T-helper 1 cell treated with Interleukin-12 subunit alpha and Interleukin-12 subunit beta and Interleukin-4 antibody, amounts not matched to agents 30 ng/mL and 1 ng/mL, for 36 hours (primary cell): ENCODE data around the gene PPP4R3A. TPM values are rescaled to one million over a fixed set of nuclear protein-coding genes. Genes with fewer than 3 reads are reported as not detected.
"Not testable (repeated sequence)": the region's sequence is repeated elsewhere in the genome, so short reads cannot be mapped to it uniquely, and the experiment has no call there.

Source experiments
- intact Hi-C: fragments of 100-400 bp; cut with micrococcal nuclease; formaldehyde crosslinking; loops from one replicate; pipeline ENCODE4 v1.15.1; 2024
- total RNA-seq: library from RNA; stranded (reverse); gene quantifications from 2 replicates; pipeline ENCODE4 v1.2.3, GENCODE V29; 2022

Gene PPP4R3A
- total RNA-seq, 1 donor from 2014 or later = 137 TPM

DNA sequence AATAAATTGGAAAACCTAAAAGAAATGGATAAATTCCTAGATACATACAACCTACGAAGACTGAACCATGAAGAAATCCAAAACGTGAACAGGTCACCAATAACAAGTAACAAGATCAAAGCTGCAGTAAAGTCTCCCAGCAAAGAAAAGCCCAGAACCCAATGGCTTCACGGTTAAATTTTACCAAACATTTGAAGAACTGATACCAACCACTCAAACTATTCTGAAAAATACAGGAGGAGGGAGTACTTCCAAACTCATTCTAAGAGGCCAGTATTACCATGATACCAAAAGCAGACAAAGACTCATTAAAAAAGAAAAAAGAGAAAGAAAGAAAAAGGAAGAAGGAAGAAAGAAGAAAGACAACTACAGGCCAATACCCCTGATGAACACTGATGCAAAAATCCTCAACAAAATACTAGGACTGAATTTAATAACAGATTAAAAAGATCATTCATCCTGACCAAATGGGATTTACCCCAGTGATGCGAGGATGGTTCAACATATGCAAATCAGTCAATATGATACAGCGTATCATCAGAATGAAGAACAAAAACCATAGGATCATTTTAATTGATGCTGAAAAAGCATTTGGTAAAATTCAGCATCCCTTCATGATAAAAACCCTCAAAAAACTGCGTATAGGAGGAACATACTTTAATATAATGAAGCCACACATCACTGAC lies 65.6 kb downstream of the PPP4R3A start:
- intact Hi-C loops = no loop called here

DNA sequence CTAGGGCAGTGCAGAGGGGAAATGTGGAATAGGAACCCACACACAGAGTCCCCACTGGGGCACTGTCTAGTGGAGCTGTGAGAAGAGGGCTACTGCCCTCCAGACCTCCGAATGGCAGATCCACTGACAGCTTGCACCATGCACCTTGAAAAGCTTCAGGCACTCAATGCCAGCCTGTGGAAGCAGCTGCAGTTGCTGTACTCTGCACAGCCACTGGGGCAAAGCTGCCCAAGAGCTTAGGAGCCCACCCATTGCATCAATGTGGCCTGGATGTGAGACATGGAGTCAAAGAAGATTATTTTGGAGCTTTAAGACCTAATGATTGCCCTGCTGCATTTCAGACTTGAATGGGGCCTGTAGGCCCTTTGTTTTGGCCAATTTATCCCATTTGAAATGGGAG lies 70.8 kb downstream of the PPP4R3A start:
- intact Hi-C loops = no loop called here

DNA sequence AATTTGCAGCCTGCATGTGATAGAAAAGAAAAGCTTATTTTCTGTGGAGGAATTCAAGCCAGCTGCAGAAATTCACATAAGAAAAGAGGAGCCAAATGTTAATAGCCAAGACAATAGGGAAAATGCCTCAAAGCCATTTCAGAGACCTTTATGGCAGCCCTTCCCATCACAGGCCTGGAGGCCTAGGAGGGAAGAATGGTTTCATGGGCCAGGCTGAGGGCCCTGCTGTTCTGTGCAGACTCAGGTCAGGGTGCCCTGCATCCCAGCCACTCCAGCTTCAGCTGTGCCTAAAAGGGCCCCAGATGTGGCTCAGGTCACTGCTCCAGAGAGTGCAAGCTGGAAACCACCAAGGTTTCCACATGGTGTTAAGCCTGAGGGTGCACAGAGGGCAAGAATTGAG lies 71.3 kb downstream of the PPP4R3A start:
- intact Hi-C loops = no loop called here

DNA sequence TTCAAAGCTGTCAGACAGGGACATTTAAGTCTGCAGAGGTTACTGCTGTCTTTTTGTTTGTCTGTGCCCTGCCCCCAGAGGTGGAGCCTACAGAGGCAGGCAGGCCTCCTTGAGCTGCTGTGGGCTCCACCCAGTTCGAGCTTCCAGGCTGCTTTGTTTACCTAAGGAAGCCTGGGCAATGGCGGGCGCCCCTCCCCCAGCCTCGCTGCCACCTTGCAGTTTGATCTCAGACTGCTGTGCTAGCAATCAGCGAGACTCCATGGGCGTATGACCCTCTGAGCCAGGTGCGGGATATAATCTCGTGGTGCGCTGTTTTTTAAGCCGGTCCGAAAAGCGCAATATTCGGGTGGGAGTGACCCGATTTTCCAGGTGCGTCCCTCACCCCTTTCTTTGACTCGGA lies 73.8 kb downstream of the PPP4R3A start:
- intact Hi-C loops = not testable (repeated sequence)

DNA sequence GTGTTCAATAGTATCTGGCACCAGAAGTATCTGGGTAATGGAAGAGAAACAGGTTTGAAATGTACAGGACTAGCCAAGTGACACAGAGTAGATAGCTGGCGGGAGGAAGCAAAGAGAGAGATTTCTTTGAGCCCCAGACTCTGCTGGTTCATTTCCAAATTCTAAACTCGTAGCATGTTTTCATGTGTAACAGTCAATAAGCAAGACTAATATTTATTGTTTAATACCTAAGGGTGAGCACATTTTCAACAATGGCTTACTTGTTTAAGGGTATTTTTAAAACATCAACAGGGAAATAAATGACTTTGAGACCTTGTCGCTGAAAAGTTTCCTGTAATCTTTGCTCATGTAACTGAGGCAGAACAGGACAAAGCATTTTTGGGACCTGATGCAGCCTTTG lies 80.7 kb downstream of the PPP4R3A start:
- intact Hi-C loops = no loop called here

DNA sequence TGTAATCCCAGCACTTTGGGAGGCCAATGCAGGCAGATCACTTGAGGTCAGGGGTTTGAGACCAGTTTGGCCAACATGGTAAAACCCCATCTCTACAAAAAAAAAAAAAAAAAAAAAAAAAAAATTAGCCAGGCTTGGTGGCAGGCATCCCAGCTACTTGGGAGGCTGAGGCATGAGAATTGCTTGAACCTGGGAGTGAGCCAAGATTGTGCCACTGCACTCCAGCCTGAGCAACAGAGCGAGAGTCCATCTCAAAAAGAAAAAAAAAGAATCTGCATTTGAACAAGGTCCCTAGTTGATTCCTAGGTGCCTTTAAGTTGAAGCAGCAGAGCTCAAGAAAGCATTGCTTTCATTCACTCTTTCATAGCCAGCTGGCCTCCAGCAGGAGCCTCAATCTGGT lies 81.2 kb downstream of the PPP4R3A start:
- intact Hi-C loops = not testable (repeated sequence)

DNA sequence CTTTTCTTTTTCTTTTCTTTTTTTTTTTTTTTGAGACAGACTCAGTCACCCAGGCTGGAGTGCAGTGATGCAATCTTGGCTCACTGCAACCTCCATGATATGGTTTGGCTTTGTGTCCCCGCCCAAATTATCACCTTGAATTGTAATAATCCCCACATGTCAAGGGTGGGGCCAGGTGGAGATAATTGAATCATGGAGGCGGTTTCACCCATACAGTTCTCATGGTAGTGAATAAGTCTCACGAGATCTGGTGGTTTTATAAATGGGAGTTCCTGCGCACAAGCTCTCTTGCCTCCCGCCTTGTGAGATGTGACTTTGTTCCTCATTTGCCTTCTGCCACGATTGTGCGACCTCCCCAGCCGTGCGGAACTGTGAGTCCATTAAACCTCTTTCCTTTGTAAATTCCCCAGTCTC lies 84.6 kb downstream of the PPP4R3A start:
- intact Hi-C loops = not testable (repeated sequence)

DNA sequence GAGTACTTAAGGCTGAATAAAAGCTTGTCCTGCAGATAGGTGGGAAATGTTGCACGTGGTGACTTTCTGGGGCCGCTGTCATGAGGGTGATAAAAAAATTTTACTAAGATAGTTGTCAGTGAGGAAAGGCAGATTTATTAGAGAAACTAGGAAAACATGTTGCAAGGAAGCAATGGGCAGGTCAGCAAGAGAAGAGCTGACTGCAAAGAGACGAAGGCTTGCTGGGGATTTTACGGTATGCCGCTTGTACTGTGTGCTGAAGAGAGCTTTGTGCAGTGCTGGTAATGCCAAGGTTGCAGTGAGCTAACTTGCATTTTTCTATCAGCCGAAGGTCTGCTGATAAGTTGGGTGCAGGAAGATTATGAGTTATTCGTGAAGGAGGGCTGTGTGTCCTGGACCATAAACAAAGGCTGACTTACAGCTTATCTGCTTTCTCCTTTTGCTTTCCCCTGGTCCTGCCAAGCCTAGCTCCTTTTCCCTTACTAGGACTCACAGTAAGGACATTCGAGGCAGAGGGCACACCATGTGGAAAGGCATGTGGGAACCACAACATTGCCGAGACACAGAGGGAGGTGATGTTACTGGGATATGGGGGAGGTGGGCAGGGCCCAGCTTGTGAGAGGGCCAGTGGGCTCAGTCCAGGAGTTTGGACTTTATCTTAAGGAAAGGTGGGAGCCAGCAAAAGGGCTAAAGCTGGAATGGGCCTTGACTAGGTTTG lies 85.1 kb downstream of the PPP4R3A start:
- intact Hi-C loops = no loop called here

DNA sequence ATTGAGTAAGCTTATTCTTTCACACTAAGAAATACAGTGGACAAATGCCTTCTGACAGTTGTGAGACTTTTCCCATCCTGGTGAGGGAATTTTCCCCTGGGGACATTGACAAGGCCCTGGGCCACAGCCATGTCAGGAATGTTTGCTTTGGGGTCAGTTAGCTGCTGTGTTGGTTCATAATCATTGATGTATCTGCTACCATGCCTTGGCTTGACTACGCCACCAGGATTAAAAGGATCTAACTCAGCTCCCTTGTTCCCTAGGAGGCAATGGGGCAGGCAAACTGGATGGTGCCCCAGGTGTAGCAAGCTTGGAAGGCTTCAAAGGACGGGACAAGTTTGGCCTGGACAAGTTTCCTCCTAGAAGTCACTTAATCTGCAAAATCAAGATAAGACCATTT lies 89.4 kb downstream of the PPP4R3A start:
- intact Hi-C loops = no loop called here

DNA sequence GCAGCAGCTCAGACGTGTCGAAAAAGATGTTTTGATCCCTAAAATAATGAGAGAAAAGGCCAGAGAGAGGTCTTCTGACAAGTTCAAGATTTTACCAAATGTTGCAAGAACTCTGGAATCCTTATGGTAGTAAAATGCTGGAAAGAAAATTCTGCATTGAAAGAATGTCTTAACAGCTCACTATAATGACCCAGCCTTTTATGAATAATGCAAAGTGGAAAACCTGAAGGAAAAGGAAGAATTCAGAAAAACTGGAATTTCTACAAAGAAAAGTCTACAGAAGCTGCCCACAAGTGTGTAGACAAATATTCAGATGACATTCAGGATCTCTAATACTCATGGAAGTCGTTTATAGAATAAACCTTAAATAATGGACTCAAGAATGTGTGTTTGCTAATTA lies 90.7 kb downstream of the PPP4R3A start:
- intact Hi-C loops = loop anchor here (2.0 to 10.0 kb wide), 7 partner anchors 88 to 1465 kb away; partner anchors contain the start of genes CALM1, EFCAB11 and TDP1

DNA sequence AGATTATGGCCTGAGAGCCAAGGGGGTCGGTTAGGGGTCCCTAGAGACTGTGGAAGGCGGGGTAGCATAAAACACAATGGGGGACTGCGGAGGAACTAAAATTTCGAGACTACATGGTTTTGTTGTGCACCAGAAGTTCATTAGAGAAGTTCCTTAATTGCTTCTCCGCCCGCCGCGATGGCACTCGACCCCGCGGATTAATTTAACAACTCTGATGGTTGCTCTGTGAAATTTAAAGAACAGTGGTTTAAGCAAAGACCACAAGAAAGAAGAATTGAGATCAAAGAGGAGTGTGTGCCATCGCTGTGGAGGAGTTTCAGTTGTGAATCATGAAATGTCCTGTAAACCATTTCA lies 91.1 kb downstream of the PPP4R3A start:
- intact Hi-C loops = loop anchor here (2.0 to 10.0 kb wide), 7 partner anchors 88 to 1464 kb away; partner anchors contain the start of genes CALM1, EFCAB11 and TDP1

DNA sequence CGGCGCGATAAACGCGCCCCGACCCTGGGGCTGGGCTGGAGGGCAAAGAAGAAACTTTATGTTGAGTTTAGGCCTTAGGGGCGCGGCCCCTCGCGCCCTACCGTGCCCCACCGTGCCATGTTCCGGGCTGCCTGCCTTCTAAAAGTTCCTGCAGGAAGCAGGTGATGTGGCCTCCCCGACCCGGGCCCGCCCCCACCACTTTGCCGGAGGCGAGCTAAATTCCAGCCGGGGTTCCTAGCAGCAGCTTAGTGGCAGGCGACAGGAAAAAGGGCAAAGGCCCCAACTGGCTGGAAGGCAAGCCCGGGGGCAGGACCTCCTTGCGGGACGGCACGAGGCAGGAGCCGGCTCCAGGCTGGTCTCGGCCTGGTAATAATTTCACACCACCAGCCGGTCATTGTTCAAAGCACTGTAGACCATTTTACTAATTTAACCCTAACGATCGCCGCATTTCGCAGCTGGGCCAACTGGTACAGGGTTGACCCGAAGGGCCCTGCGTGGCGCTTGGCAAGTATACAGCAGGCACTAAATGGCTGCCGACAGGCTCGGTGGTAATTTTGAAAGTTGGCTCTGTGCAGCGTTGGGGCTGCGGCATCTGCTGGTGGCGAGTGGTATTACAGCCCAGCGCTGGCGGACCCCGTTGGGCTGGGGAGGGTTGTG lies 91.6 kb downstream of the PPP4R3A start:
- intact Hi-C loops = loop anchor here (1.0 to 10.0 kb wide), 8 partner anchors 89 to 1464 kb away; partner anchors contain the start of genes CALM1, EFCAB11 and TDP1

DNA sequence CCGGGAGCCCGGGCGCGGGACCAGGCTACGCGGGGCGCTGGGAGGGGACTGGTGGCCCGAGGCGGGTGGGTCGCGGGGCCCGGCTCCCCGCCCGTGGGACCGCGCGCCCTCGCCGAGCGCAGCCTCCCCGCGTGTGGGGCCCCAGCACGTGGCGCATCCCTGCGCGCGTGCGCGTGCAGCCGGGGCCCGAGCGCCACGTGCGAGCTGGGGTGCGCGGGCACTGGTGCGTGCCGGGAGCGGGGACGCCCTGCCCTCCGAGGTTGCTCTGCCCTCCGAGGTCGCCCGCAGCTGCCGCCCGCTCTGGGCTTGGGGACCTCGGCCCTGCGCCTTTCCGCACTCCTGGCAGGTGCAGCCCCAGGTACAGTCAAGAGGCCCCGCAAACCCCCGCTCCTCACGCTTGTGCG lies 92.1 kb downstream of the PPP4R3A start:
- intact Hi-C loops = loop anchor here (1.0 to 10.0 kb wide), 10 partner anchors 89 to 1463 kb away; partner anchors contain the start of genes CALM1, DGLUCY, EFCAB11 and TDP1

DNA sequence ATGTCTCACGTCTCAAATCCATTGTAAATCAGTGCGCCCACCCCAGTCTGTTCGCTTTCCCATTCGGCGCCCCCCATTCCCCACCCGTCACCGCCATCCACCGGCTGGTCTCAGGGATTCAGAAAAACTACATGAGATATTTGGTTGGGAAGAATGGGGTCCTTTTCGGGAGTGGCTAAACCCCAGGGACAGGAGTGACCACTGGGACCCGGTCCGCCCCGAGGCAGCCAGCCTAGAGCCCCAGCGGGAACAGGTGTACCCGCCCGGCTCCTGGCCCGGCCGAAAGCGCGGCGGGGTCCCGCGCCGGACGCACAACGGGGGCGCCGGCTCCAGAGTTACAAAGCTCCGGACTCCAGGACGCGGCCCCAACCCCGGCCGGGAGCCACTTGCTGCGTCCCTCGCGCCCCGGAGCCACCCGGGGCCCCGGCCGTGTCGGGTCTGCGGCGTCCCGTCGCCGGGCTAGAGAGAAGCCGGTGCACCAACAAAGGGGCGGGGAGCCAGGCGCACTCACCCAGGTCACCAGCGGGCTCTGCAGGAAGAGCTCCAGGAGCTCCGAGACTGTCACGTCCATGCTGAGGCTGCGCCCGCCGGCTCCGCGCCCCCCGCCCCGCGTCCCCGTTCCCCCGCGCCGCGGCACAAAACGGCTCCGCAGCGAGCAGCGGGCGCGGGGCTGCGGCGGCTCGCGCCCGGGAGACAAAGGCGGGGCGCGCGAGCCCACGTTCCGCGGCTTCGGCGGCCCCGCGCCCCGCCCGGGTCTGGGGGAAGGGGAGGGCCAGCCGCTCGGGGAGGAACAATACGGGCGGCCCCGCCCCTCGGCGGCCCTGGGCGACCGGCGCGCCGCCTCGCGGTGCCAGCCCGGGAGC lies 92.8 kb downstream of the PPP4R3A start, which contains the start of gene CCDC88C:
TSS of gene CCDC88C (minus strand) at position 701 of the 863 bp plus-strand sequence. CDS start at position 571, 130 bp downstream.
- intact Hi-C loops = loop anchor here (2.0 to 10.0 kb wide), 8 partner anchors 90 to 1463 kb away; partner anchors contain the start of genes CALM1, DGLUCY, EFCAB11 and TDP1

DNA sequence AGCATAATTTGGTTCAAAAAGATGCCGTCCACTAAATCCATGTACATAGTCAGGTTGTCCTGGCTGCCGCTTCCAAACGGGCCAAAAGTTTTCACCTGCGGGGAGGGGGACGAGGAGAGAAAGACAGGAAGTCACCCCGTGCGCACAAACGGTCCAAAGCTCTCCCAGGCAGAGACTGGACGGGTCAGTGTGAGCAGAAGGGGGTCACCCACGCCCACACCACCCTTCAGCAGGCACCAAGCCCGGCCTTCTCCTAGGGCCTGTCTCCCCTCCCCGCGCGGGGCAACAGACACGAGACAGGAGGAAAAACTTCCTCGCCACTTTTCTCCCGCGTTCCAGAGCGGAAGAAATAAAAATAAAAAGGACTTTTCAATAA lies 93.4 kb downstream of the PPP4R3A start:
- intact Hi-C loops = loop anchor here (1.0 to 10.0 kb wide), 17 partner anchors 11 to 1462 kb away; partner anchors contain the start of genes CALM1, DGLUCY, EFCAB11 and RPS6KA5

DNA sequence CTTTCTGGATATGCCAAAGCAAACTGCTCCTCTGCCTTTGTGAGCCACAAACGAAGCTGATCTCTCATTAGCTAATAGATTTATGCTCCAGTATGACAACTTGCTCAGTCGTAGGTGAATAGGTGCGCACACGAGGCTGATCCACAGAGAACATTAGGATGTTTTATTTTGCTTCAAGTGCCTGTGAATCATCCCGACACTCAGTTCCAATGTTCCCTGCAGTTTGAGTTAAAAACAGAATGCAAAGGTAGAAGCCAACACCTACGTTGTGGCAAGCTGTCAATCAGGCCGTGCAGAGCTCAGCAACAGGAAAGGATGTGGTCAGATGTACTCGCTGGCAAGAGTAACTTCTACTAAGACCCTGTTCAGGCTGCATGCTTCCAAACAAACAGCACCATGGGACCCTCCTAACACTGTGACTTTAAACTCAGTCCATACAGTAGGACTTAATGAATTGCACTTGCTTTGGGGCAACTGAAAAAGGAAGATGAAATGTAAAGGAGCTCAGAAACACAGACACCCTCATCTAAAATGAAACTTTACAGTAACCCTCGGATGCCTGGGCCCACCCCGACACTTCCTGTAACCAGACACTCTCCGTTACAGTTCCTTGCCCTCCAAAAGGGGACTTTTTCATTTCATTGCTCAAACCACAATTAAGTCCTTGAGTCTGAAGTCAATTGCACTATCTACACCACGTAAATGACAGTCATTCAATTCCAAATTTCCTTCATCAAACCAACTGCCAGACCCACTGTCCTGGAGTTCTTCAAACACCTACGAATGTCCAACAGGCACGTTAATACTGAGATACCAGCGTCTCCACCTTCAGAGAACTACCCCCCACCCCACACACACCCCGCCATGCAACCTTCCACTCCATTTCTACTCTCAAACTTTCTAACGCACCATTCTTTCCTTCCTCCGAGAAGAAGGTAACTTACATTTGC lies 94.0 kb downstream of the PPP4R3A start:
- intact Hi-C loops = loop anchor here (1.0 to 10.0 kb wide), 17 partner anchors 11 to 1461 kb away; partner anchors contain the start of genes CALM1, DGLUCY, EFCAB11 and RPS6KA5

DNA sequence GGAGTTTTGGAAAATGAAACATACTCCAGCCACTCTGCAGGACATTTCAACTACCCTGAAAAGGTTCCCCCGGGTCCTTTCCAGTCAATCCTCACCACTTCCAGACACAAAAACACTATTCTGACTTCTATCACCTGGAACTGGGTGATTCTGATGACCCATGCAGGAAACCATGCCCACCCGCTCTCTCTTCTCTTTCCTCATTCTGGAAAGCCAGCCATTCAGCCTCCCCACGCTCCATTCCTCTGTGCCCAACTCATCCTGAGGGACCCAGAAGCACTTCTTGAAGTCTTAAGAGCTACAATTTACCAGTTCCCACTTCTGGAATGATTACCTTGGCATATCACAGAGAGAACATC lies 95.7 kb downstream of the PPP4R3A start:
- intact Hi-C loops = loop anchor here (10.0 kb wide), 1 partner anchor 1460 kb away; the partner anchor contains the start of genes EFCAB11 and TDP1

DNA sequence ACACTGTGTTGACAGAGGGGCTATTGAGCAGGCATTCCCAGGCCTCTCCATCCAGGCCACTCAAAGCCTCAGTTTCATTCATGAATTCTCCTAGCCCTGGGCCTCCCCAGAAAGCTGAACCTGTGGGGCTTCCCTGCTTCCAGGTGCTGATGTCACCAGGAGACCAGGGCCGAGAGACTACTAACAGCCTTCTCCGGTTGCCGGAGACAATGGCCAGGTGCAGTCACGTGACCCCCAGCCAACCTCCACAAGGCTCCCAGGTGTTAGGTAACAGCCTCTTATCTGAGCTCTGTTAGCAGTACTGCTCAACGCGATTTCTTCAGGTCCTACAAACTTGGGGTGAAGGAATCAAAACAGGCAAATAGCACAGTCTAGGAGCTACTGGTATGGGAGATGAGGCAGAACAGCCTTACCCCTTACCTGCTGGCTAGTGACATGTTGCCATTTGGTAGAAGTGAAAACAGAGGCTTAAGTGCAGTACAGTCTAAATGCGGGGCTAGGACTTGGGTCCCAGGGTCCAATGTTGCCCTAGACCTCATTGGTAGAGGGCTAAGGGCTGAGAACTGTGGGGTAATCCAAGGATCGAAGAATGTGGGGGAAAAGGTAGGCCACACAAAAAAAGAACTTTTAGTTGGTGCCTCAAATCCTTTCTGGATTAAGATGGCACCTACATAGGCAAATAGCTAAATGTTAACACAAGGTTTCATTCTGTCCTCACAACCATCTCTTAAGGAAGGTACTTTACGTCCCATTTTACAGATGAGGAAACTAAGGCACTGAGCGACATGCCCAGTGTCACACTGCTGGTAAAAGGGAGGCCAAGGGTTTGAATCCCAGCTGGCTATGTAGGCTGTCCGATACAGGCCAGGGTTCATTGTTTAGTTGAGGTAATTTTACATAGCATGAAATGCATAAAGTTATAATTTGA lies 96.3 kb downstream of the PPP4R3A start:
- intact Hi-C loops = loop anchor here (10.0 kb wide), 1 partner anchor 1459 kb away; the partner anchor contains the start of genes EFCAB11 and TDP1
